Endothelial cell of umbilical vein (primary cell): ENCODE measurements around the gene UNCX. TPM values are rescaled to one million over a fixed set of nuclear protein-coding genes. Genes with fewer than 3 reads are reported as not detected.

Experiments
- BruUV-seq: library from RNA; stranded (reverse); fragments of 400-500 nt; replicated peaks from 2 replicates; lab custom pipeline; 2021; lab: Mats Ljungman, UMichigan
- CTCF ChIA-PET: fragments of 300-600, 350-600 bp; sonication (Branson Sonifier 250); formaldehyde crosslinking; loops from one replicate; lab custom pipeline; 2021; ENCODE audit warnings: antibody characterized with exemption, inconsistent platforms; lab: Charles Lee
- POLR2A ChIA-PET: fragments of 300-600, 350-600 bp; sonication (Branson Sonifier 250); formaldehyde crosslinking; loops from one replicate; lab custom pipeline; 2021; ENCODE audit warnings: antibody characterized with exemption, inconsistent platforms; lab: Charles Lee
- DNase-seq: peaks from one replicate; pipeline ENCODE4 v3.0.0-alpha.2; 2011; ENCODE audit warnings: low read depth, low spot score
- FAIRE-seq: peaks from 2 replicates; lab custom pipeline; 2011; peaks lifted over from hg19 to GRCh38; lab: Jason Lieb, UNC
- H2AFZ ChIP-seq: 2 replicates; pipeline ENCODE4 v1.6.0; 2012; ENCODE audit warnings: low read depth, low read length, control low read depth, inconsistent platforms
- H3K27ac ChIP-seq: 2 replicates; pipeline ENCODE4 v1.5.1; 2011; ENCODE audit warnings: low read depth, mild to moderate bottlenecking, control low read depth, low read length, moderate library complexity; ENCODE audit not compliant: insufficient read depth
- H3K27me3 ChIP-seq, 2 experiments: 2 replicates each; pipeline versions ENCODE4 v1.6.0 to v1.6.1; 2011; ENCODE audit warnings: low read length in 2 of 2, mixed read lengths in 1 of 2; ENCODE audit not compliant: control insufficient read depth in 2 of 2, insufficient read depth in 2 of 2
- H3K36me3 ChIP-seq, 2 experiments: 2 replicates in 1 of 2; 3 replicates in 1 of 2; pipeline ENCODE4 v1.5.1; 2011; ENCODE audit warnings: low read length in 2 of 2, mild to moderate bottlenecking in 1 of 2, moderate library complexity in 1 of 2; ENCODE audit not compliant: control insufficient read depth in 2 of 2, insufficient read depth in 2 of 2; ENCODE audit errors: extremely low read depth in 1 of 2
- H3K4me1 ChIP-seq: 3 replicates; pipeline ENCODE4 v1.5.1; 2011; ENCODE audit warnings: mild to moderate bottlenecking, low read length; ENCODE audit not compliant: control insufficient read depth, insufficient read depth; ENCODE audit errors: extremely low read depth
- H3K4me2 ChIP-seq: 2 replicates; pipeline ENCODE4 v1.6.1; 2011; ENCODE audit warnings: low read length, control low read depth, mixed read lengths; ENCODE audit not compliant: insufficient read depth
- H3K4me3 ChIP-seq, 3 experiments: fragments of 200-600 bp in 1 of 3; sonication (generic), shearing (Covaris generic) in 1 of 3; replicated peaks in 1 of 3; 2 replicates each; pipeline ENCODE4 v1.5.1; 2011 to 2016; ENCODE audit warnings: control low read depth in 3 of 3, low read length in 3 of 3, mild to moderate bottlenecking in 2 of 3, inconsistent platforms in 1 of 3, low read depth in 1 of 3, moderate library complexity in 1 of 3; ENCODE audit not compliant: insufficient read depth in 1 of 3
- H3K79me2 ChIP-seq: 2 replicates; pipeline ENCODE4 v1.6.0; 2012; ENCODE audit warnings: low read length, inconsistent platforms; ENCODE audit not compliant: control insufficient read depth, insufficient read depth
- H3K9ac ChIP-seq: replicated peaks from 2 replicates; pipeline ENCODE3; 2011; ENCODE audit warnings: low read length, control low read depth; ENCODE audit not compliant: insufficient read depth; ENCODE audit errors: extremely low read depth
- H3K9me1 ChIP-seq: replicated peaks from 3 replicates; pipeline ENCODE4 v1.6.0; 2011; ENCODE audit warnings: mild to moderate bottlenecking, low read length; ENCODE audit not compliant: control insufficient read depth, insufficient read depth; ENCODE audit errors: extremely low read depth
- H3K9me3 ChIP-seq: replicated peaks from 2 replicates; pipeline ENCODE4 v1.5.1; 2012; ENCODE audit warnings: low read length, inconsistent platforms; ENCODE audit not compliant: control insufficient read depth, insufficient read depth
- H4K20me1 ChIP-seq: replicated peaks from 2 replicates; pipeline ENCODE3; 2011; ENCODE audit warnings: mild to moderate bottlenecking, low read length; ENCODE audit not compliant: control insufficient read depth, insufficient read depth; ENCODE audit errors: extremely low read depth
- EZH2 ChIP-seq: IDR thresholded peaks from 2 replicates; pipeline ENCODE4 v1.6.1; 2012; ENCODE audit warnings: borderline replicate concordance, low read depth, mild to moderate bottlenecking, moderate library complexity, low read length, inconsistent platforms; ENCODE audit not compliant: severe bottlenecking
- FOS ChIP-seq: IDR thresholded peaks from 2 replicates; pipeline ENCODE4 v1.6.1; 2011; ENCODE audit warnings: mild to moderate bottlenecking, low read length, moderate library complexity, borderline replicate concordance; ENCODE audit not compliant: insufficient read depth
- GATA2 ChIP-seq: IDR thresholded peaks from 2 replicates; pipeline ENCODE4 v1.7.0; 2011; ENCODE audit warnings: low read depth, mild to moderate bottlenecking, moderate library complexity, mixed read lengths, low read length; ENCODE audit not compliant: insufficient read length, insufficient read depth
- JUN ChIP-seq: IDR thresholded peaks from 2 replicates; pipeline ENCODE4 v1.6.1; 2011; ENCODE audit warnings: borderline replicate concordance, low read depth; ENCODE audit not compliant: insufficient read length, insufficient read depth
- MAX ChIP-seq: IDR thresholded peaks from 2 replicates; pipeline ENCODE4 v1.6.1; 2011; ENCODE audit not compliant: insufficient read depth, insufficient read length
- MYC ChIP-seq: IDR thresholded peaks from one replicate; pipeline ENCODE4 v1.6.1; 2011; ENCODE audit warnings: mild to moderate bottlenecking, low read depth, low read length
- POLR2A ChIP-seq: IDR thresholded peaks from 2 replicates; pipeline ENCODE4 v1.6.1; 2012; ENCODE audit warnings: low read depth, mild to moderate bottlenecking, control low read depth, low read length
- POLR2AphosphoS5 ChIP-seq: IDR thresholded peaks from 2 replicates; pipeline ENCODE4 v1.6.1; 2012; ENCODE audit warnings: low read depth, mild to moderate bottlenecking, control low read depth, low read length, moderate library complexity; ENCODE audit not compliant: insufficient read depth
- dilution Hi-C: fragments of 300-500 bp; cut with MboI; formaldehyde crosslinking; loops from one replicate; pipeline ENCODE4 v1.15.0; 2019; ENCODE audit warnings: low sequenced_read_pairs; ENCODE audit not compliant: extremely low pct_ligation_motif_present
- intact Hi-C: fragments of 100-400 bp; cut with micrococcal nuclease; formaldehyde crosslinking; loops from one replicate; pipeline ENCODE4 v1.10.0; 2022
- polyA plus RNA-seq, 4 experiments: library from polyadenylated mRNA; depleted of rRNA in 3 of 4; stranded (reverse) in 3 of 4; unstranded in 1 of 4; fragments of >200 nt; gene quantifications; 2 replicates each; pipeline versions ENCODE4 v1.2.1 to v1.2.3, GENCODE V29; 2011 to 2012; ENCODE audit warnings: missing spikeins in 1 of 4
- total RNA-seq: library from RNA; stranded (reverse); gene quantifications from 2 replicates; pipeline ENCODE4 v1.2.3, GENCODE V29; 2021
- TF ChIP-seq, protein P1 (sequence below), 2 donors: IDR thresholded peaks; 1 replicate in 1 of 2; 2 replicates in 1 of 2; pipeline ENCODE4 v1.5.1; 2011; ENCODE audit warnings: low read length in 2 of 2, mild to moderate bottlenecking in 2 of 2, moderate library complexity in 2 of 2, control low read depth in 1 of 2, inconsistent platforms in 1 of 2, low read depth in 1 of 2; ENCODE audit not compliant: insufficient read depth in 1 of 2; ENCODE audit errors: extremely low read depth in 1 of 2

UNCX gene
- total and polyA plus RNA-seq, 2 donors (not counting 3 experiments of a cell fraction or from before 2014, with no cell fraction given): not detected

DNA sequence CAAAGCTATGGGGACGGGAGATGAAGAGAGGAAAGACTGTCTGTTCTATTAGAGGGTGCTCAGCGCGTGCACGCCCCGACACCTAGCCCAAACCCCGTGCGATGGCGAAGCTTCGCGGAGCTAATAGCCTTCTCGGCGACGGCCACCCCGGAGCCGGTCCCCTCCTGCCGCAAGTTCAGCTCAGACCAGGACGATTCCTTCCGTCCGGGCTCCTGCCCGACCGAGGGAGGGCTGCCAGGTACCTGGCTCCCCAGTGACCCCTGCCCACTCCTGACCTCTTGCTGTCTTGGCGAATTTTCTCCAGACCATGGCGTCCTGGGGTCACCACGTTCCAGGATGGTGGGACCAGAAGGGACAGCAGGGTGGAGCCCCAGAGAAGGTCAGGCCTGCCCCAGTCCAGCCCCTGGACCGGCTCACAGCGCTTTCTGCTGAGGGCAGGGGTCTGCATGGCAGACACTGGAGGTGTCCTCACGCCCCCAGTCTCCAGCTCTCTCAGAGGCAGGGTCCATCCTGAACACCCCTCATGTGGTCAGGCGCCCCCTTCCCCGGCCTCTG lies 36.7 kb downstream of the UNCX start:
- Histone ChIP-seq H2AFZ (no peak overlapping the region), H3K4me1 (no peaks in the 10 kb centered on the region), H3K36me3 (no peaks in the 10 kb centered on the region), H3K9me1 (no peaks in the 10 kb centered on the region), H3K9ac (no peak overlapping the region), H3K79me2 (no peaks in the 10 kb centered on the region), H3K4me2 (no peak overlapping the region), H3K9me3 (no peaks in the 10 kb centered on the region), H4K20me1 (no peaks in the 10 kb centered on the region), H3K27me3 (no peaks in the 10 kb centered on the region), H3K27ac (no peak overlapping the region), H3K4me3 (no peak overlapping the region)
- intact Hi-C loops (no loop called here), dilution Hi-C loops (no loop called here)
- DNase-seq: no peak
- CTCF ChIA-PET: no interaction called here
- FAIRE-seq: no peak
- POLR2A ChIA-PET: no interaction called here
- TF ChIP-seq EZH2 (no peak), GATA2 (no peak), MAX (no peak), JUN (no peak), MYC (no peak), POLR2AphosphoS5 (no peak), FOS (no peak), POLR2A (no peak)
- TF ChIP-seq, protein P1, sequence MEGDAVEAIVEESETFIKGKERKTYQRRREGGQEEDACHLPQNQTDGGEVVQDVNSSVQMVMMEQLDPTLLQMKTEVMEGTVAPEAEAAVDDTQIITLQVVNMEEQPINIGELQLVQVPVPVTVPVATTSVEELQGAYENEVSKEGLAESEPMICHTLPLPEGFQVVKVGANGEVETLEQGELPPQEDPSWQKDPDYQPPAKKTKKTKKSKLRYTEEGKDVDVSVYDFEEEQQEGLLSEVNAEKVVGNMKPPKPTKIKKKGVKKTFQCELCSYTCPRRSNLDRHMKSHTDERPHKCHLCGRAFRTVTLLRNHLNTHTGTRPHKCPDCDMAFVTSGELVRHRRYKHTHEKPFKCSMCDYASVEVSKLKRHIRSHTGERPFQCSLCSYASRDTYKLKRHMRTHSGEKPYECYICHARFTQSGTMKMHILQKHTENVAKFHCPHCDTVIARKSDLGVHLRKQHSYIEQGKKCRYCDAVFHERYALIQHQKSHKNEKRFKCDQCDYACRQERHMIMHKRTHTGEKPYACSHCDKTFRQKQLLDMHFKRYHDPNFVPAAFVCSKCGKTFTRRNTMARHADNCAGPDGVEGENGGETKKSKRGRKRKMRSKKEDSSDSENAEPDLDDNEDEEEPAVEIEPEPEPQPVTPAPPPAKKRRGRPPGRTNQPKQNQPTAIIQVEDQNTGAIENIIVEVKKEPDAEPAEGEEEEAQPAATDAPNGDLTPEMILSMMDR (IDR thresholded peaks at IDR 0.05; ENCODE audit: extremely low read depth in 1 of 2, insufficient read depth in 1 of 2, low read depth in 1 of 2, low read length in 2 of 2): no peak
- no TSS peak for BruUV-seq
